Adrenal gland (tissue), 5 donors: ENCODE data around the gene ABLIM2.

Source experiments
- CTCF ChIP-seq, 6 experiments: fragments of 450-650 bp in 4 of 6; fragments of 200-600 bp in 2 of 6; sonication (generic) in 1 of 6; IDR thresholded peaks; 1 replicate in 5 of 6; 2 replicates in 1 of 6; pipeline versions ENCODE4 v1.5.1 to v1.8.0; 2016 to 2021; ENCODE audit warnings: antibody characterized with exemption in 6 of 6, mild to moderate bottlenecking in 2 of 6, moderate library complexity in 1 of 6
- POLR2A ChIP-seq, 2 donors: fragments of 450-650 bp; IDR thresholded peaks; one replicate each; pipeline ENCODE4 v1.6.1; 2017; ENCODE audit warnings: antibody characterized with exemption in 2 of 2, mild to moderate bottlenecking in 2 of 2, moderate library complexity in 1 of 2
- donor health status: DM: no; HTN: no; CAD: no.

- TF ChIP-seq CTCF (IDR thresholded peaks at IDR 0.05) (no peak), POLR2A (IDR thresholded peaks at IDR 0.05) (no peak)
These were observed 164.9 kb downstream of the ABLIM2 start for GRCh38 chr4:7993671-7994070.
